ENCODE data around the gene SFXN4. TPM values are rescaled to one million over a fixed set of nuclear protein-coding genes. Genes with fewer than 3 reads are reported as not detected.
A peak's percentile ranks its signal among the peaks of the same experiment; 100 is the strongest.

Gene SFXN4
- total and polyA plus RNA-seq, 9 of the 15 experiments (the other 6 are each of a cell fraction or from before 2014, with no cell fraction given), result 40.1 to 97.8 (median 54.5) TPM

DNA sequence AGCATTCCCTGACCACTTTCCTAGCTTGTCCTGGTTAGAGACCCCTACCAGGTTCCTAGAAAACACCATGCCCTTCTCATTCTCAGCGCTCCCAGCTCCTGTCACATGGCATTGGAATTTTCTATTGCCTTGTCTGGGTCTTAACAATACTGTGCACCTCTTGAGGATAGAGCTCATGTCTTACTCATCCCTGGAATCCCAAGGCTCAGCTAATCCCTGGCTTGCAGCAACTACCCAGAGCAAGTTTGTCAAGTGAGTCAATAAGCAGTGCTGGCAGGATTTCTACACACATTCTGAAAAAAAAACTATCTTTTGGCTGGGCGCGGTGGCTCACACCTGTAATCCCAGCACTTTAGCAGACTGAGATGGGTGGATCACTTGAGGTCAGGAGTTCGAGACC, 24.8 kb upstream of the SFXN4 start:
- Histone ChIP-seq H4K20me1 (replicated peaks; ENCODE audit: control insufficient read depth, insufficient read depth, low read length) (no peaks in the 10 kb centered on the region), H3K79me2 (ENCODE audit: control insufficient read depth, insufficient read depth, low read length) (no peaks in the 10 kb centered on the region), H3K9me3 (replicated peaks; ENCODE audit: control insufficient read depth, insufficient read depth, low read depth, low read length) (no peaks in the 10 kb centered on the region), H2AFZ (ENCODE audit: low read depth, low read length) (peak overlapping the region; percentile 87), H3K27ac (ENCODE audit: extremely low read depth, low read depth, low read length) (peak overlapping the region; percentile 65; the same call in 2 of the 3 replicates), H3K27me3 (ENCODE audit: control insufficient read depth in 2 of 2, insufficient read depth in 2 of 2, low read length in 2 of 2) (no peaks in the 10 kb centered on the region), H3K4me2 (ENCODE audit: insufficient read depth, low read length) (no peak overlapping the region), H3K4me3 (no peak overlapping the region), H3K9ac (ENCODE audit: insufficient read depth in 1 of 2, low read depth in 2 of 2, low read length in 2 of 2) (0 out of 4 replicates have a peak overlapping the region, but pooled peaks of 1 of the 2 experiments have one; percentile 30), H3K36me3 (ENCODE audit: control insufficient read depth, insufficient read depth, low read length) (no peaks in the 10 kb centered on the region), H3K9me1 (ENCODE audit: control insufficient read depth, insufficient read depth, low read length) (no peaks in the 10 kb centered on the region), H3K4me1 (replicated peaks in 1 of 2; ENCODE audit: control insufficient read depth in 2 of 2, insufficient read depth in 2 of 2, low read length in 2 of 2) (peaks cover 0 to 23% of the 10 kb centered on the region in 2 experiments; a peak in 4 of 5 replicates)
- no TSS peak for BruUV-seq (replicated peaks)
- in situ Hi-C loops (cut with MboI) (no loop called here), intact Hi-C loops (cut with micrococcal nuclease) (no loop called here)
- WGBS (ENCODE audit: insufficient coverage, low coverage, missing lambda C conversion rate), result 67% methylated on average over 4 of the region's 4 CpGs
- ChIA-PET POLR2A (interaction anchor here (0.6 to 1.3 kb wide), 5 partner anchors 9 to 210 kb away, joined by 3 to 4 read pairs (median 3); no protein-coding TSS in a partner anchor), CTCF (ENCODE audit: low intra/inter-chr PET ratio) (no interaction called here)
- ATAC-seq (no peak), DNase-seq (ENCODE audit: extremely low read depth in 1 of 4, low spot score in 3 of 4) (no peak), FAIRE-seq (peak; percentile 42)
- TF ChIP-seq, protein P1, sequence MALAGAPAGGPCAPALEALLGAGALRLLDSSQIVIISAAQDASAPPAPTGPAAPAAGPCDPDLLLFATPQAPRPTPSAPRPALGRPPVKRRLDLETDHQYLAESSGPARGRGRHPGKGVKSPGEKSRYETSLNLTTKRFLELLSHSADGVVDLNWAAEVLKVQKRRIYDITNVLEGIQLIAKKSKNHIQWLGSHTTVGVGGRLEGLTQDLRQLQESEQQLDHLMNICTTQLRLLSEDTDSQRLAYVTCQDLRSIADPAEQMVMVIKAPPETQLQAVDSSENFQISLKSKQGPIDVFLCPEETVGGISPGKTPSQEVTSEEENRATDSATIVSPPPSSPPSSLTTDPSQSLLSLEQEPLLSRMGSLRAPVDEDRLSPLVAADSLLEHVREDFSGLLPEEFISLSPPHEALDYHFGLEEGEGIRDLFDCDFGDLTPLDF (CRISPR knock-in tag; IDR thresholded peaks at IDR 0.05), result no peak
- no peak for TF ChIP-seq NFE2L1 (tag; IDR thresholded peaks at IDR 0.05; ENCODE audit: borderline replicate concordance, low read depth)
- TF ChIP-seq, protein P2, sequence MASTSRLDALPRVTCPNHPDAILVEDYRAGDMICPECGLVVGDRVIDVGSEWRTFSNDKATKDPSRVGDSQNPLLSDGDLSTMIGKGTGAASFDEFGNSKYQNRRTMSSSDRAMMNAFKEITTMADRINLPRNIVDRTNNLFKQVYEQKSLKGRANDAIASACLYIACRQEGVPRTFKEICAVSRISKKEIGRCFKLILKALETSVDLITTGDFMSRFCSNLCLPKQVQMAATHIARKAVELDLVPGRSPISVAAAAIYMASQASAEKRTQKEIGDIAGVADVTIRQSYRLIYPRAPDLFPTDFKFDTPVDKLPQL (IDR thresholded peaks at IDR 0.05; ENCODE audit: extremely low read depth, insufficient read length), result no peak
